Measurements from ENCODE around the gene RHBDL3. TPM values are rescaled to one million over a fixed set of nuclear protein-coding genes. Genes with fewer than 3 reads are reported as not detected.

The RHBDL3 gene
- total and polyA plus RNA-seq, 10 of the 15 experiments (the other 5 are each of a cell fraction or from before 2014, with no cell fraction given), result 0.04 to 0.24 (median 0.04) TPM; not detected in 5

- no peaks in the 10 kb centered on the region for H3K27me3 ChIP-seq (replicated peaks in 1 of 2; ENCODE audit: control insufficient read depth in 2 of 2, insufficient read depth in 2 of 2, low read length in 1 of 2)
- WGBS (ENCODE audit: insufficient coverage, insufficient replicate concordance, low lambda C conversion rate, missing lambda C conversion rate), result 93% methylated on average over 9 of the region's 9 CpGs
- H3K4me2 ChIP-seq (ENCODE audit: control insufficient read depth, insufficient read depth), result no peak overlapping the region
- no peaks in the 10 kb centered on the region for H3K79me2 ChIP-seq (ENCODE audit: control insufficient read depth, insufficient read depth, low read length)
- no TSS peak for BruUV-seq (replicated peaks)
- intact Hi-C loops (cut with micrococcal nuclease; ENCODE audit: unreplicated experiment) (no loop called here), in situ Hi-C loops (cut with MboI) (no loop called here)
- ChIA-PET SMC1A (ENCODE audit: uncharacterized antibody, unreplicated experiment) (interaction anchor here (0.5 to 1.3 kb wide), 3 partner anchors 15 to 1174 kb away, joined by 3 read pairs; no protein-coding TSS in a partner anchor), POLR2A (interaction anchor here (0.7 kb wide), 1 partner anchor 13 kb away, joined by 3 read pairs; no protein-coding TSS in a partner anchor), RAD21 (ENCODE audit: unreplicated experiment) (no interaction called here), CTCF (interaction anchor here (1.1 kb wide), 1 partner anchor 29 kb away, joined by 5 read pairs; no protein-coding TSS in a partner anchor)
- no peak overlapping the region for H3K4me3 ChIP-seq
- ATAC-seq, result no peak
- DNase-seq (ENCODE audit: low read depth, low spot score), result no peak
- TF ChIP-seq PBX3 (IDR thresholded peaks at IDR 0.05; ENCODE audit: insufficient replicate concordance, low read depth, low read length) (no peak), RELA (IDR thresholded peaks at IDR 0.05; ENCODE audit: borderline replicate concordance, partially characterized antibody) (no peak), SIX5 (IDR thresholded peaks at IDR 0.05; ENCODE audit: low read depth, low read length, severe bottlenecking) (no peak), E4F1 (IDR thresholded peaks at IDR 0.05; ENCODE audit: borderline replicate concordance, partially characterized antibody) (no peak), ZNF274 (IDR thresholded peaks at IDR 0.05; ENCODE audit: insufficient read depth, insufficient read length) (no peak), BMI1 (IDR thresholded peaks at IDR 0.05; ENCODE audit: borderline replicate concordance) (no peak), TCF3 (IDR thresholded peaks at IDR 0.05; ENCODE audit: borderline replicate concordance, insufficient read depth, low read depth, low read length) (no peak)
- H2AFZ ChIP-seq (ENCODE audit: control insufficient read depth, low read depth, low read length), result no peak overlapping the region
- FAIRE-seq, result no peak
- no peak overlapping the region for H3K27ac ChIP-seq (ENCODE audit: control insufficient read depth, insufficient read depth)
- H4K20me1 ChIP-seq (ENCODE audit: control insufficient read depth, insufficient read depth), result no peaks in the 10 kb centered on the region
- H3K9ac ChIP-seq (ENCODE audit: control insufficient read depth, insufficient read depth, low read length), result no peak overlapping the region
- no peaks in the 10 kb centered on the region for H3K4me1 ChIP-seq (ENCODE audit: control insufficient read depth, insufficient read depth, low read length)
- no peaks in the 10 kb centered on the region for H3K36me3 ChIP-seq (ENCODE audit: control insufficient read depth in 2 of 2, insufficient read depth in 2 of 2, low read length in 1 of 2)
- H3K9me3 ChIP-seq (replicated peaks; ENCODE audit: control insufficient read depth, insufficient read depth, low read length), result no peaks in the 10 kb centered on the region
Measured at GRCh38 chr17:32227910-32228309, 37.7 kb upstream of the RHBDL3 start.
